HCT116 (cell line): ENCODE measurements around the gene PLCB4. TPM values are rescaled to one million over a fixed set of nuclear protein-coding genes. Genes with fewer than 3 reads are reported as not detected.

ENCODE experiments used
- ATAC-seq: fragments of 200-7000 bp; cut with Tn5 transposase; 2 replicates; pipeline ENCODE4 v1.9.1; 2020; ENCODE audit warnings: mild to moderate bottlenecking, moderate library complexity
- BruUV-seq: library from RNA; stranded (reverse); fragments of 400-500 nt; replicated peaks from 2 replicates; lab custom pipeline; 2021; lab: Mats Ljungman, UMichigan
- CTCF ChIA-PET: fragments of 300-600 bp; sonication (Branson Sonifier 250); formaldehyde crosslinking; loops from one replicate; lab custom pipeline; 2021; ENCODE audit warnings: antibody characterized with exemption; lab: Charles Lee
- POLR2A ChIA-PET: fragments of 300-600, 350-600 bp; sonication (Branson Sonifier 250); formaldehyde crosslinking; loops from one replicate; lab custom pipeline; 2021; ENCODE audit warnings: antibody characterized with exemption; lab: Charles Lee
- RAD21 ChIA-PET, 2 experiments: fragments of 300-600 bp; sonication (Branson Sonifier 250); formaldehyde crosslinking; loops; one replicate each; lab custom pipeline; 2023; ENCODE audit warnings: low total read pairs in 2 of 2; ENCODE audit not compliant: uncharacterized antibody in 2 of 2, unreplicated experiment in 2 of 2, low non-redundant PET in 1 of 2; lab: Charles Lee
- DNase-seq: peaks from one replicate; pipeline ENCODE4 v3.0.0-alpha.2; 2010; ENCODE audit warnings: low read depth, low spot score
- H2AFZ ChIP-seq: fragments of 200-600 bp; shearing (Covaris generic), sonication (generic); 2 replicates; pipeline ENCODE4 v1.6.1; 2017; ENCODE audit warnings: low read depth, mixed run types, mixed read lengths, antibody characterized with exemption, low read length; ENCODE audit not compliant: poor library complexity, severe bottlenecking
- H3K27ac ChIP-seq: 2 replicates; pipeline ENCODE4 v1.5.1; 2012; ENCODE audit warnings: low read depth, low read length
- H3K27me3 ChIP-seq: fragments of 200-600 bp; sonication (generic); 2 replicates; pipeline ENCODE4 v1.6.1; 2016; ENCODE audit warnings: mixed run types, low read length, mixed read lengths; ENCODE audit not compliant: insufficient read depth
- H3K36me3 ChIP-seq, 2 experiments: fragments of 200-500 bp in 1 of 2; fragments of 200-600 bp in 1 of 2; sonication (Bioruptor generic) in 1 of 2; sonication (generic) in 1 of 2; 2 replicates each; pipeline versions ENCODE4 v1.5.1 to v1.6.1; 2014 to 2016; ENCODE audit warnings: low read length in 2 of 2, inconsistent platforms in 1 of 2, mixed read lengths in 1 of 2, mixed run types in 1 of 2; ENCODE audit not compliant: insufficient read depth in 2 of 2, control insufficient read depth in 1 of 2
- H3K4me1 ChIP-seq, 2 experiments: fragments of 200-600 bp in 1 of 2; sonication (generic) in 1 of 2; 2 replicates each; pipeline versions ENCODE4 v1.5.1 to v1.6.1; 2012 to 2017; ENCODE audit warnings: low read length in 2 of 2, inconsistent platforms in 1 of 2, mild to moderate bottlenecking in 1 of 2, mixed read lengths in 1 of 2, mixed run types in 1 of 2, moderate library complexity in 1 of 2; ENCODE audit not compliant: insufficient read depth in 2 of 2, control insufficient read depth in 1 of 2
- H3K4me2 ChIP-seq: fragments of 200-600 bp; sonication (generic); 2 replicates; pipeline ENCODE4 v1.6.1; 2017; ENCODE audit warnings: mixed run types, low read length, mixed read lengths
- H3K4me3 ChIP-seq, 2 experiments: fragments of 200-600 bp in 1 of 2; sonication (generic) in 1 of 2; replicated peaks in 1 of 2; 2 replicates each; pipeline ENCODE4 v1.5.1; 2011 to 2016; ENCODE audit warnings: low read length in 2 of 2, control low read depth in 1 of 2, low read depth in 1 of 2, mild to moderate bottlenecking in 1 of 2, mixed read lengths in 1 of 2, mixed run types in 1 of 2
- H3K79me2 ChIP-seq: fragments of 200-600 bp; sonication (generic); 2 replicates; pipeline ENCODE4 v1.6.1; 2017; ENCODE audit warnings: mild to moderate bottlenecking, mixed run types, low read length, moderate library complexity, mixed read lengths; ENCODE audit not compliant: insufficient read depth
- H3K9ac ChIP-seq: fragments of 200-600 bp; sonication (generic); 2 replicates; pipeline ENCODE4 v1.6.1; 2016; ENCODE audit warnings: low read length, mixed read lengths
- H3K9me2 ChIP-seq: fragments of 200-600 bp; sonication (generic), shearing (Covaris generic); 2 replicates; pipeline ENCODE4 v1.6.1; 2017; ENCODE audit warnings: mixed run types, mild to moderate bottlenecking, moderate library complexity; ENCODE audit not compliant: insufficient read depth
- H3K9me3 ChIP-seq, 2 experiments: fragments of 200-500 bp in 1 of 2; fragments of 200-600 bp in 1 of 2; sonication (Bioruptor generic) in 1 of 2; sonication (generic) in 1 of 2; 2 replicates each; pipeline ENCODE4 v1.6.1; 2014 to 2017; ENCODE audit warnings: low read length in 2 of 2, mixed read lengths in 2 of 2, inconsistent platforms in 1 of 2, low read depth in 1 of 2, mild to moderate bottlenecking in 1 of 2, mixed run types in 1 of 2, moderate library complexity in 1 of 2; ENCODE audit not compliant: control insufficient read depth in 1 of 2, insufficient read depth in 1 of 2
- H4K20me1 ChIP-seq: fragments of 200-600 bp; sonication (generic), shearing (Covaris generic); 2 replicates; pipeline ENCODE4 v1.6.1; 2017; ENCODE audit warnings: mixed run types, mild to moderate bottlenecking, moderate library complexity; ENCODE audit not compliant: insufficient read depth
- CBX3 ChIP-seq: IDR thresholded peaks from 2 replicates; pipeline ENCODE4 v1.6.1; 2012; ENCODE audit warnings: low read depth
- CEBPB ChIP-seq: IDR thresholded peaks from 2 replicates; pipeline ENCODE4 v1.6.1; 2012; ENCODE audit warnings: low read depth
- CTCF ChIP-seq, 3 experiments: fragments of 200-600 bp in 1 of 3; sonication (generic) in 1 of 3; IDR thresholded peaks in 2 of 3; conservative IDR thresholded peaks in 1 of 3; 2 replicates each; pipeline ENCODE4 v1.5.1; 2012 to 2017; ENCODE audit warnings: low read depth in 2 of 3, low read length in 2 of 3, antibody characterized with exemption in 1 of 3, borderline replicate concordance in 1 of 3, control low read depth in 1 of 3, mild to moderate bottlenecking in 1 of 3, mixed read lengths in 1 of 3, mixed run types in 1 of 3, moderate library complexity in 1 of 3; ENCODE audit not compliant: insufficient read depth in 1 of 3
- EGR1 ChIP-seq: IDR thresholded peaks from 2 replicates; pipeline ENCODE4 v1.6.1; 2012; ENCODE audit warnings: low read depth
- ELF1 ChIP-seq: IDR thresholded peaks from 2 replicates; pipeline ENCODE4 v1.6.1; 2012; ENCODE audit warnings: low read depth, borderline replicate concordance
- EZH2 ChIP-seq: fragments of 200-600 bp; sonication (generic); IDR thresholded peaks from 2 replicates; pipeline ENCODE4 v1.6.1; 2017; ENCODE audit warnings: antibody characterized with exemption, mixed run types
- EZH2phosphoT487 ChIP-seq: fragments of 200-600 bp; IDR thresholded peaks from 2 replicates; pipeline ENCODE4 v1.6.1; 2018; ENCODE audit warnings: antibody characterized with exemption, borderline replicate concordance
- FOSL1 ChIP-seq: IDR thresholded peaks from 2 replicates; pipeline ENCODE4 v1.6.1; 2012; ENCODE audit warnings: low read depth
- JUND ChIP-seq: IDR thresholded peaks from 2 replicates; pipeline ENCODE4 v1.6.1; 2012
- POLR2A ChIP-seq: IDR thresholded peaks from 2 replicates; pipeline ENCODE4 v1.7.0; 2011; ENCODE audit warnings: borderline replicate concordance; ENCODE audit not compliant: insufficient read depth, insufficient read length; ENCODE audit errors: extremely low read depth
- POLR2AphosphoS5 ChIP-seq: IDR thresholded peaks from 2 replicates; pipeline ENCODE4 v1.6.1; 2011; ENCODE audit warnings: mild to moderate bottlenecking, low read depth, low read length, moderate library complexity
- SIN3A ChIP-seq: IDR thresholded peaks from 2 replicates; pipeline ENCODE4 v1.6.1; 2012; ENCODE audit warnings: low read depth
- TCF7L2 ChIP-seq: IDR thresholded peaks from 2 replicates; pipeline ENCODE4 v1.7.0; 2011; ENCODE audit warnings: borderline replicate concordance, inconsistent platforms; ENCODE audit not compliant: insufficient read depth, insufficient read length; ENCODE audit errors: extremely low read depth
- YY1 ChIP-seq: IDR thresholded peaks from 2 replicates; pipeline ENCODE4 v1.6.1; 2011; ENCODE audit warnings: low read length, low read depth, moderate library complexity, mild to moderate bottlenecking; ENCODE audit not compliant: insufficient replicate concordance; ENCODE audit errors: extremely low read depth
- ZBTB33 ChIP-seq: IDR thresholded peaks from 2 replicates; pipeline ENCODE4 v1.6.1; 2011; ENCODE audit warnings: mild to moderate bottlenecking, low read length, moderate library complexity; ENCODE audit not compliant: insufficient replicate concordance; ENCODE audit errors: extremely low read depth
- ZFX ChIP-seq: fragments of 450-650 bp; IDR thresholded peaks from 2 replicates; pipeline ENCODE4 v1.6.1; 2017
- intact Hi-C: fragments of 100-400 bp; cut with micrococcal nuclease; formaldehyde crosslinking; loops from 2 replicates; pipeline ENCODE4 v1.10.0; 2022
- total RNA-seq: library from RNA; stranded (reverse); gene quantifications from one replicate; pipeline ENCODE4 v1.2.1, GENCODE V29; 2021; ENCODE audit not compliant: unreplicated experiment

Gene PLCB4
- total RNA-seq, 1 experiment from 2014 or later = 2.5 TPM

- ChIA-PET RAD21 (no interaction called here), CTCF (no interaction called here), POLR2A (no interaction called here)
- H3K4me2 ChIP-seq = no peak overlapping the region
- no peak for DNase-seq
- BruUV-seq = no TSS peak
- H3K4me3 ChIP-seq = no peak overlapping the region
- TF ChIP-seq ELF1 (no peak), POLR2A (no peak), CTCF (IDR thresholded peaks at IDR 0.05 in 2 of 3, conservative IDR thresholded peaks at IDR 0.05 in 1 of 3; ENCODE audit: borderline replicate concordance in 1 of 3, insufficient read depth in 1 of 3, low read depth in 2 of 3, low read length in 2 of 3) (no peak), YY1 (no peak), EZH2 (no peak), CBX3 (no peak), ZBTB33 (no peak), JUND (no peak), TCF7L2 (no peak), FOSL1 (no peak), POLR2AphosphoS5 (no peak), CEBPB (no peak), EZH2phosphoT487 (no peak), EGR1 (no peak), SIN3A (no peak), ZFX (no peak)
- no peaks in the 10 kb centered on the region for H3K9me2 ChIP-seq
- H3K4me1 ChIP-seq = peaks cover 0 to 12% of the 10 kb centered on the region in 2 experiments; a peak in 2 of 4 replicates
- H4K20me1 ChIP-seq = no peaks in the 10 kb centered on the region
- ATAC-seq = no peak
- H3K27ac ChIP-seq = no peak overlapping the region
- H3K79me2 ChIP-seq = no peaks in the 10 kb centered on the region
- no peaks in the 10 kb centered on the region for H3K27me3 ChIP-seq
- no peaks in the 10 kb centered on the region for H3K9me3 ChIP-seq
- H3K9ac ChIP-seq = no peak overlapping the region
- no peaks in the 10 kb centered on the region for H3K36me3 ChIP-seq
- intact Hi-C loops = no loop called here
- H2AFZ ChIP-seq = no peak overlapping the region
Observed at GRCh38 chr20:9285617-9286016, 216.7 kb downstream of the PLCB4 start.
